Measurements from ENCODE around the gene LMNTD2. TPM values are rescaled to one million over a fixed set of nuclear protein-coding genes. Genes with fewer than 3 reads are reported as not detected.
A peak's percentile ranks its signal among the peaks of the same experiment; 100 is the strongest.

LMNTD2 gene
- total and polyA plus RNA-seq, 2 of the 13 experiments (the other 11 are each of a cell fraction or from before 2014, with no cell fraction given): 1.1 to 3.1 TPM

DNA sequence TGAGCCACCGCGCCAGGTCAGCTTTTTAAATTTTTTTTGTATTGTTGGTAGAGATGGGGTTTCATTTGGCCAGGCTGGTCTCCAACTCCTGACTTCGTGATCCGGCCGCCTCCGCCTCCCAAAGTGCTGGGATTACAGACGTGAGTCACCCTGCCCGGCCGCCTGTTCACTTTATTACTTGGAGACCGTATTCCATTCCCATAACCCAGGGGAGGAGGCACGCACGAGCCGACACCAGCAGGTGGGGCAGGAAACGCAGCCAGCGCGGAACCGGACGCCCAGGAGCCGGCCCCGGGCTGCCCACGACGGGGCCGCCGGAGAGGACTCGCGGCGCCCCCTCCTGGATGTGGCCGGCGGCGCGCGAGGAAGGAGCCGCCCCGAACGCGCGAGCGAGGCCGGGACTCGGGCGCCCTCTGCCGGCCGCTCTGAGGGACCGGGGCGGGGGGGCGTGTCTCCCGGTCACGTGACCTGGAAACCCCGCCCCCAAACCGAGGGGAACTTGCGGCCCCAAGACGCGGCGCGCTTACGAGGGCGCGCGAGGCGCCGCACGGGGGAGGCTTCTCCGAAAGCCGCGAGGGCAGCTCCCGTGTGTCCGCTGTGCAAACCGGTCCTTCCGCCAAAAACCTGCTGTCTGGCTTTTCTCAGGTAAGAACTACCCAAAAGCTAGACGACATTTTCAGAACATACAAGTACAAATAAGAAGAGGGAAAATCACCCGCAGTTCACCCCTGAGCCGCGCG is 41.9 kb downstream of the LMNTD2 start (continued):
- no peak for TF ChIP-seq ZNF75D (CRISPR knock-in tag; IDR thresholded peaks at IDR 0.05; ENCODE audit: borderline replicate concordance)
- no peak for TF ChIP-seq ZFP36 (IDR thresholded peaks at IDR 0.05; ENCODE audit: borderline replicate concordance, low read depth, low read length, partially characterized antibody)
- no peak for TF ChIP-seq NFRKB (IDR thresholded peaks at IDR 0.05)
- TF ChIP-seq, protein P1, sequence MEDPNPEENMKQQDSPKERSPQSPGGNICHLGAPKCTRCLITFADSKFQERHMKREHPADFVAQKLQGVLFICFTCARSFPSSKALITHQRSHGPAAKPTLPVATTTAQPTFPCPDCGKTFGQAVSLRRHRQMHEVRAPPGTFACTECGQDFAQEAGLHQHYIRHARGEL (CRISPR knock-in tag; IDR thresholded peaks at IDR 0.05): no peak
- no peak for TF ChIP-seq ZNF577 (CRISPR knock-in tag; IDR thresholded peaks at IDR 0.05; ENCODE audit: borderline replicate concordance, low read depth)
- no peak for TF ChIP-seq ZNF33A (CRISPR knock-in tag; IDR thresholded peaks at IDR 0.05; ENCODE audit: borderline replicate concordance)
- no peak for TF ChIP-seq RFX1 (IDR thresholded peaks at IDR 0.05)
- TF ChIP-seq KLF16 (CRISPR knock-in tag; IDR thresholded peaks at IDR 0.05): peak; percentile 17 to 67; a peak in 2 of 4 replicates
- peak; percentile 65 for TF ChIP-seq AGO2 (optimal IDR thresholded peaks at IDR 0.05; ENCODE audit: low read depth, low read length)
- TF ChIP-seq ZMAT3 (CRISPR knock-in tag; conservative IDR thresholded peaks at IDR 0.05): 0 out of 2 replicates have a peak, but pooled peaks have one; percentile 57
- TF ChIP-seq, protein P2, sequence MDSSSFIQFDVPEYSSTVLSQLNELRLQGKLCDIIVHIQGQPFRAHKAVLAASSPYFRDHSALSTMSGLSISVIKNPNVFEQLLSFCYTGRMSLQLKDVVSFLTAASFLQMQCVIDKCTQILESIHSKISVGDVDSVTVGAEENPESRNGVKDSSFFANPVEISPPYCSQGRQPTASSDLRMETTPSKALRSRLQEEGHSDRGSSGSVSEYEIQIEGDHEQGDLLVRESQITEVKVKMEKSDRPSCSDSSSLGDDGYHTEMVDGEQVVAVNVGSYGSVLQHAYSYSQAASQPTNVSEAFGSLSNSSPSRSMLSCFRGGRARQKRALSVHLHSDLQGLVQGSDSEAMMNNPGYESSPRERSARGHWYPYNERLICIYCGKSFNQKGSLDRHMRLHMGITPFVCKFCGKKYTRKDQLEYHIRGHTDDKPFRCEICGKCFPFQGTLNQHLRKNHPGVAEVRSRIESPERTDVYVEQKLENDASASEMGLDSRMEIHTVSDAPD (CRISPR knock-in tag; IDR thresholded peaks at IDR 0.05): 0 out of 2 replicates have a peak, but pooled peaks have one; percentile 68
- TF ChIP-seq ZNF326 (CRISPR knock-in tag; IDR thresholded peaks at IDR 0.05; ENCODE audit: borderline replicate concordance): no peak
- no peak for TF ChIP-seq SETDB1 (CRISPR knock-in tag; IDR thresholded peaks at IDR 0.05; ENCODE audit: borderline replicate concordance)
- TF ChIP-seq, protein P3, sequence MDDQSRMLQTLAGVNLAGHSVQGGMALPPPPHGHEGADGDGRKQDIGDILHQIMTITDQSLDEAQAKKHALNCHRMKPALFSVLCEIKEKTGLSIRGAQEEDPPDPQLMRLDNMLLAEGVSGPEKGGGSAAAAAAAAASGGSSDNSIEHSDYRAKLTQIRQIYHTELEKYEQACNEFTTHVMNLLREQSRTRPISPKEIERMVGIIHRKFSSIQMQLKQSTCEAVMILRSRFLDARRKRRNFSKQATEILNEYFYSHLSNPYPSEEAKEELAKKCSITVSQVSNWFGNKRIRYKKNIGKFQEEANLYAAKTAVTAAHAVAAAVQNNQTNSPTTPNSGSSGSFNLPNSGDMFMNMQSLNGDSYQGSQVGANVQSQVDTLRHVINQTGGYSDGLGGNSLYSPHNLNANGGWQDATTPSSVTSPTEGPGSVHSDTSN (CRISPR knock-in tag; IDR thresholded peaks at IDR 0.05; ENCODE audit: borderline replicate concordance): no peak
- peak; percentile 54; the same call in 1 of the 2 replicates for TF ChIP-seq SOX5 (CRISPR knock-in tag; IDR thresholded peaks at IDR 0.05; ENCODE audit: borderline replicate concordance)
- TF ChIP-seq ZMYM3 (CRISPR knock-in tag; IDR thresholded peaks at IDR 0.05): no peak
- TF ChIP-seq SMAD1 (CRISPR knock-in tag; IDR thresholded peaks at IDR 0.05; ENCODE audit: borderline replicate concordance, low read depth): peak; percentile 33; the same call in 1 of the 2 replicates
- no peak for TF ChIP-seq ZBTB3 (CRISPR knock-in tag; IDR thresholded peaks at IDR 0.05; ENCODE audit: borderline replicate concordance, low read depth)
- peak; percentile 64; the same call in 1 of the 2 replicates for TF ChIP-seq AKAP8 (CRISPR knock-in tag; IDR thresholded peaks at IDR 0.05)
- TF ChIP-seq TBL1XR1 (IDR thresholded peaks at IDR 0.05; ENCODE audit: borderline replicate concordance, low read length, partially characterized antibody): no peak
- TF ChIP-seq, protein P4, sequence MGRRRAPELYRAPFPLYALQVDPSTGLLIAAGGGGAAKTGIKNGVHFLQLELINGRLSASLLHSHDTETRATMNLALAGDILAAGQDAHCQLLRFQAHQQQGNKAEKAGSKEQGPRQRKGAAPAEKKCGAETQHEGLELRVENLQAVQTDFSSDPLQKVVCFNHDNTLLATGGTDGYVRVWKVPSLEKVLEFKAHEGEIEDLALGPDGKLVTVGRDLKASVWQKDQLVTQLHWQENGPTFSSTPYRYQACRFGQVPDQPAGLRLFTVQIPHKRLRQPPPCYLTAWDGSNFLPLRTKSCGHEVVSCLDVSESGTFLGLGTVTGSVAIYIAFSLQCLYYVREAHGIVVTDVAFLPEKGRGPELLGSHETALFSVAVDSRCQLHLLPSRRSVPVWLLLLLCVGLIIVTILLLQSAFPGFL (CRISPR knock-in tag; IDR thresholded peaks at IDR 0.05): no peak
- TF ChIP-seq MYC (CRISPR knock-in tag; IDR thresholded peaks at IDR 0.05; ENCODE audit: borderline replicate concordance): peak; percentile 83; the same call in 1 of the 2 replicates
- TF ChIP-seq RFXANK (CRISPR knock-in tag; IDR thresholded peaks at IDR 0.05): peak; percentile 78; the same call in 1 of the 2 replicates
- TF ChIP-seq SALL2 (CRISPR knock-in tag; IDR thresholded peaks at IDR 0.05): peak; percentile 33; the same call in 1 of the 2 replicates
- TF ChIP-seq RARG (CRISPR knock-in tag; IDR thresholded peaks at IDR 0.05; ENCODE audit: low read depth): no peak
- peak; percentile 72; the same call in 1 of the 2 replicates for TF ChIP-seq PHF21A (CRISPR knock-in tag; IDR thresholded peaks at IDR 0.05)
- TF ChIP-seq POGZ (CRISPR knock-in tag; IDR thresholded peaks at IDR 0.05): peak; percentile 37; the same call in 1 of the 2 replicates

Data from HepG2 (cell line).